Esophagus squamous epithelium (tissue), 5 donors: ENCODE results near the gene ARHGAP26. TPM values are rescaled to one million over a fixed set of nuclear protein-coding genes. Genes with fewer than 3 reads are reported as not detected.

Experiments used
- DNase-seq: peaks from one replicate; lab custom pipeline; 2025; lab: John Stamatoyannopoulos, UW
- H3K27ac ChIP-seq, 4 donors: fragments of 200-600 bp; sonication (generic); one replicate each; pipeline ENCODE4 v1.5.1; 2016 to 2019; ENCODE audit warnings: mild to moderate bottlenecking in 1 of 4
- H3K27me3 ChIP-seq, 4 donors: fragments of 200-600 bp; sonication (generic); 1 replicate in 3 of 4; 2 replicates in 1 of 4; pipeline versions ENCODE4 v1.5.1 to v1.6.0; 2017 to 2021; ENCODE audit warnings: antibody characterized with exemption in 1 of 4
- H3K36me3 ChIP-seq, 3 donors: fragments of 200-600 bp; sonication (generic); one replicate each; pipeline ENCODE4 v1.5.1; 2016 to 2019
- H3K4me1 ChIP-seq, 3 donors: fragments of 200-600 bp; sonication (generic); one replicate each; pipeline ENCODE4 v1.5.1; 2017 to 2019
- H3K4me3 ChIP-seq, 4 donors: fragments of 200-600 bp; sonication (generic); 1 replicate in 3 of 4; 2 replicates in 1 of 4; pipeline ENCODE4 v1.5.1; 2016 to 2019; ENCODE audit warnings: mild to moderate bottlenecking in 2 of 4, moderate library complexity in 1 of 4
- H3K9me3 ChIP-seq, 3 donors: fragments of 200-600 bp; sonication (generic); one replicate each; pipeline ENCODE4 v1.5.1; 2016 to 2019
- POLR2A ChIP-seq, 4 donors: fragments of 450-650 bp; IDR thresholded peaks; one replicate each; pipeline ENCODE4 v1.6.1; 2017; ENCODE audit warnings: antibody characterized with exemption in 4 of 4, mild to moderate bottlenecking in 4 of 4, moderate library complexity in 3 of 4
- WGBS, 2 donors: methylation state at CpG; one replicate each; pipeline ENCODE4 v1.1.5; 2018; 5-methylcytosine and 5-hydroxymethylcytosine counted together
- intact Hi-C: fragments of 100-400 bp; cut with DNase I; formaldehyde crosslinking; loops from one replicate; pipeline ENCODE4 v1.15.0; 2022
- total RNA-seq, 4 donors: library from RNA; depleted of rRNA; stranded (reverse); fragments of >200 nt; gene quantifications; one replicate each; pipeline ENCODE4 v1.1.0, GENCODE V29; 2016
- TF ChIP-seq, protein P1 (sequence below), 6 experiments: fragments of 450-650 bp in 4 of 6; fragments of 200-600 bp in 2 of 6; sonication (generic) in 2 of 6; IDR thresholded peaks; one replicate each; pipeline ENCODE4 v1.5.1; 2016 to 2019; ENCODE audit warnings: antibody characterized with exemption in 6 of 6, mild to moderate bottlenecking in 4 of 6, moderate library complexity in 4 of 6
- donor health status: DM: yes; HTN: yes; CAD: no.

ARHGAP26 gene
- total RNA-seq, 4 donors from 2014 or later: 4.4 to 18.7 (median 15.4) TPM

DNA sequence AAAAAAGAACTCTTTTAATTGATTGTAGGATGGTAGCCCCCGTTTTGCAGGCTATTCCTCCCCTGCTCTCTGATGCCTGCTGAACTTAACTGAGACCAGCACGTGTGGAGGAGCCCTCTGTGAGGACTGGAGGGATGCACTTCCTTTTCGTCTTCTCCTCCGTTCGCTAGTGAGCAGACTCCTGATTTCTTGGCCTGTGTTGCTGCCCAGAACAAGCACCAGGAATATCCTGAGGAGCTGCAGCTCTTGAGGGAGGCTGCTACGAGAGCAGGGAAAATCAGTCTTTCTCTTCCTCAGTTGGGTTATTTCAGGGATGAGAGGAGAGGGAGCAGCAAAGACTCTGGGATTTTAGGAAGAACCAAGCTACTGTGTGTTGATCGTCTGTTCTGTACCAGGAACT, 74.7 kb downstream of the ARHGAP26 start:
- H3K4me1 ChIP-seq: peaks cover 7 to 74% (median 26%) of the 10 kb centered on the region in 3 donors
- no peaks in the 10 kb centered on the region for H3K36me3 ChIP-seq
- no peak overlapping the region for H3K4me3 ChIP-seq
- H3K9me3 ChIP-seq: no peaks in the 10 kb centered on the region
- intact Hi-C loops: no loop called here
- H3K27ac ChIP-seq: peak overlapping the region in 3 of 4 donors; percentile 49 to 77 (median 67)
- 74 to 76% methylated on average over 6 to 7 of the region's 7 CpGs for WGBS, 2 donors
- TF ChIP-seq, protein P1, sequence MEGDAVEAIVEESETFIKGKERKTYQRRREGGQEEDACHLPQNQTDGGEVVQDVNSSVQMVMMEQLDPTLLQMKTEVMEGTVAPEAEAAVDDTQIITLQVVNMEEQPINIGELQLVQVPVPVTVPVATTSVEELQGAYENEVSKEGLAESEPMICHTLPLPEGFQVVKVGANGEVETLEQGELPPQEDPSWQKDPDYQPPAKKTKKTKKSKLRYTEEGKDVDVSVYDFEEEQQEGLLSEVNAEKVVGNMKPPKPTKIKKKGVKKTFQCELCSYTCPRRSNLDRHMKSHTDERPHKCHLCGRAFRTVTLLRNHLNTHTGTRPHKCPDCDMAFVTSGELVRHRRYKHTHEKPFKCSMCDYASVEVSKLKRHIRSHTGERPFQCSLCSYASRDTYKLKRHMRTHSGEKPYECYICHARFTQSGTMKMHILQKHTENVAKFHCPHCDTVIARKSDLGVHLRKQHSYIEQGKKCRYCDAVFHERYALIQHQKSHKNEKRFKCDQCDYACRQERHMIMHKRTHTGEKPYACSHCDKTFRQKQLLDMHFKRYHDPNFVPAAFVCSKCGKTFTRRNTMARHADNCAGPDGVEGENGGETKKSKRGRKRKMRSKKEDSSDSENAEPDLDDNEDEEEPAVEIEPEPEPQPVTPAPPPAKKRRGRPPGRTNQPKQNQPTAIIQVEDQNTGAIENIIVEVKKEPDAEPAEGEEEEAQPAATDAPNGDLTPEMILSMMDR (IDR thresholded peaks at IDR 0.05): no peak
- TF ChIP-seq POLR2A (IDR thresholded peaks at IDR 0.05): no peak
- H3K27me3 ChIP-seq: no peaks in the 10 kb centered on the region
- no peak for DNase-seq

GRCh38 chr5:142845402-142845921, 75.3 kb downstream of the ARHGAP26 start:
- no peak for DNase-seq
- no peaks in the 10 kb centered on the region for H3K9me3 ChIP-seq
- intact Hi-C loops: no loop called here
- H3K4me1 ChIP-seq: peaks cover 7 to 68% (median 24%) of the 10 kb centered on the region in 3 donors
- peak overlapping the region; percentile 49 to 77 (median 60) for H3K27ac ChIP-seq
- WGBS, 2 donors: 51 to 60% methylated on average over 3 to 4 of the region's 4 CpGs
- no peak for TF ChIP-seq POLR2A (IDR thresholded peaks at IDR 0.05)
- TF ChIP-seq, protein P1 (IDR thresholded peaks at IDR 0.05): no peak
- H3K4me3 ChIP-seq: no peak overlapping the region
- H3K36me3 ChIP-seq: no peaks in the 10 kb centered on the region
- no peaks in the 10 kb centered on the region for H3K27me3 ChIP-seq

DNA sequence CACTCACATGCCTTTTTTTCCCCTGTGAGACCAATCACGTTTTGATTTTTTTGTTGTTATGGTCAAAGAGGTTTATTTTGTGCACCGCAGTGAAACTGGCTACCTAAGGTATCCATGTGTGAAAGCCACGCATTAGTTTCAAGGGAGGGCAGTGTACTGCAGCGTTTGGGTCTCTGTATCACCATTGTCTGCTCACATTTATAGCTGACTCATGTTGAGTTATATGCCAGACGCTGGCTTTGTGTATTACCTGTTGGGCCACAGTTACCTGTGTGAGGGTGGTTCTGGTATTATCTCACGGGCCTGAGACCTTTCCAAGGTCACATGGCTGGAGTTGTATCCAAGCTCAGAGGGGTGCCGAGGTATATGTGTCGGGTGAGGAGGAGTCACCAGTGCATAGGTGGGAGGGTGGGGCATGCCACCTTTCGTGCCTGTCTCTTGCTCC, 75.8 kb downstream of the ARHGAP26 start:
- Histone ChIP-seq H3K9me3 (no peaks in the 10 kb centered on the region), H3K4me1 (peaks cover 7 to 63% (median 24%) of the 10 kb centered on the region in 3 donors), H3K27ac (peak overlapping the region; percentile 49 to 77 (median 60)), H3K4me3 (no peak overlapping the region), H3K27me3 (no peaks in the 10 kb centered on the region), H3K36me3 (no peaks in the 10 kb centered on the region)
- TF ChIP-seq POLR2A (IDR thresholded peaks at IDR 0.05): no peak
- TF ChIP-seq, protein P1 (IDR thresholded peaks at IDR 0.05): no peak
- no peak for DNase-seq
- intact Hi-C loops: no loop called here
- 20 to 37% methylated on average over 7 to 9 of the region's 9 CpGs for WGBS, 2 donors

- Histone ChIP-seq H3K27ac (peak overlapping the region; percentile 49 to 77 (median 60)), H3K27me3 (no peaks in the 10 kb centered on the region), H3K4me3 (no peak overlapping the region), H3K36me3 (no peaks in the 10 kb centered on the region), H3K9me3 (no peaks in the 10 kb centered on the region), H3K4me1 (peaks cover 7 to 59% (median 24%) of the 10 kb centered on the region in 3 donors)
- no peak for DNase-seq
- intact Hi-C loops: no loop called here
- TF ChIP-seq POLR2A (IDR thresholded peaks at IDR 0.05): no peak
- TF ChIP-seq, protein P1 (IDR thresholded peaks at IDR 0.05): no peak
Measured at GRCh38 chr5:142846406-142846805, 76.2 kb downstream of the ARHGAP26 start.

GRCh38 chr5:142847898-142848790, 78.0 kb downstream of the ARHGAP26 start:
- H3K4me3 ChIP-seq: no peak overlapping the region
- intact Hi-C loops: no loop called here

More at GRCh38 chr5:142847898-142848790, 78.0 kb downstream of the ARHGAP26 start:
- WGBS, 2 donors: 84 to 90% methylated on average over 7 of the region's 7 CpGs
- no peak for TF ChIP-seq POLR2A (IDR thresholded peaks at IDR 0.05)
- TF ChIP-seq, protein P1 (IDR thresholded peaks at IDR 0.05): no peak
- Histone ChIP-seq H3K36me3 (no peaks in the 10 kb centered on the region), H3K9me3 (no peaks in the 10 kb centered on the region), H3K4me1 (peaks cover 7 to 52% (median 24%) of the 10 kb centered on the region in 3 donors), H3K27ac (no peak overlapping the region), H3K27me3 (no peaks in the 10 kb centered on the region)
- no peak for DNase-seq
